Hematopoietic multipotent progenitor cell treated with erythropoietin and hydrocortisone succinate and interleukin-3 and kit ligand, for 6 days (in vitro differentiated cells): ENCODE results near the gene RPL27A.
"Not testable (repeated sequence)": the region's sequence is repeated elsewhere in the genome, so short reads cannot be mapped to it uniquely, and the experiment has no call there.

Experiments
- DNase-seq: peaks from one replicate; pipeline ENCODE4 v3.0.0-alpha.2; 2015

The RPL27A gene

GRCh38 chr11:8682303-8683114 is at the start of gene RPL27A, which contains the start of gene TRIM66:
Gene RPL27A (plus strand): TSS chr11:8682792. CDS start chr11:8682814, 22 bp downstream.
Gene TRIM66 (minus strand): TSS chr11:8682665. CDS start chr11:8672274, 10,391 bp downstream.
- peak; percentile 98 for DNase-seq

GRCh38 chr11:8634498-8634897 is 48.1 kb upstream of the RPL27A start:
- no peak for DNase-seq

GRCh38 chr11:8636127-8636526 is 46.5 kb upstream of the RPL27A start:
- DNase-seq, result no peak

- DNase-seq, result no peak
Observed at GRCh38 chr11:8638300-8638699, 44.3 kb upstream of the RPL27A start.

- DNase-seq, result no peak
Observed at GRCh38 chr11:8639655-8640054, 42.9 kb upstream of the RPL27A start.

- DNase-seq, result no peak
Observed at GRCh38 chr11:8640267-8640906, 42.2 kb upstream of the RPL27A start.

GRCh38 chr11:8641332-8641731 is 41.3 kb upstream of the RPL27A start:
- no peak for DNase-seq

- no peak for DNase-seq
Observed at GRCh38 chr11:8642196-8642841, 40.3 kb upstream of the RPL27A start.

GRCh38 chr11:8646873-8647272 is 35.7 kb upstream of the RPL27A start:
- no peak for DNase-seq

- no peak for DNase-seq
Observed at GRCh38 chr11:8649361-8649760, 33.2 kb upstream of the RPL27A start.

GRCh38 chr11:8650401-8650990 is 32.1 kb upstream of the RPL27A start:
- no peak for DNase-seq

GRCh38 chr11:8652140-8652539 is 30.5 kb upstream of the RPL27A start:
- DNase-seq, result no peak

- no peak for DNase-seq
Observed at GRCh38 chr11:8654503-8654902, 28.1 kb upstream of the RPL27A start.

GRCh38 chr11:8656291-8656690 is 26.3 kb upstream of the RPL27A start:
- no peak for DNase-seq

GRCh38 chr11:8658321-8659057 is 24.1 kb upstream of the RPL27A start:
- DNase-seq, result no peak

- no peak for DNase-seq
Observed at GRCh38 chr11:8661001-8661795, 21.4 kb upstream of the RPL27A start.

GRCh38 chr11:8665222-8665621 is 17.4 kb upstream of the RPL27A start:
- DNase-seq, result no peak

- not testable (repeated sequence) for DNase-seq
Observed at GRCh38 chr11:8670081-8670480, 12.5 kb upstream of the RPL27A start.

GRCh38 chr11:8671193-8671612 is 11.4 kb upstream of the RPL27A start:
- DNase-seq, result no peak

- DNase-seq, result no peak
Observed at GRCh38 chr11:8671651-8672062, 10.9 kb upstream of the RPL27A start.

- DNase-seq, result no peak
Observed at GRCh38 chr11:8672346-8672745, 10.2 kb upstream of the RPL27A start.

- DNase-seq, result no peak
Observed at GRCh38 chr11:8674859-8675258, 7.7 kb upstream of the RPL27A start.
